Smooth muscle cell of the umbilical artery (primary cell): ENCODE measurements around the gene FGFBP3. TPM values are rescaled to one million over a fixed set of nuclear protein-coding genes. Genes with fewer than 3 reads are reported as not detected.

Experiments
- total RNA-seq: library from RNA; depleted of rRNA; stranded (reverse); fragments of >200 nt; gene quantifications from 2 replicates; pipeline ENCODE4 v1.2.3, GENCODE V29; 2014

Gene FGFBP3, protein sequence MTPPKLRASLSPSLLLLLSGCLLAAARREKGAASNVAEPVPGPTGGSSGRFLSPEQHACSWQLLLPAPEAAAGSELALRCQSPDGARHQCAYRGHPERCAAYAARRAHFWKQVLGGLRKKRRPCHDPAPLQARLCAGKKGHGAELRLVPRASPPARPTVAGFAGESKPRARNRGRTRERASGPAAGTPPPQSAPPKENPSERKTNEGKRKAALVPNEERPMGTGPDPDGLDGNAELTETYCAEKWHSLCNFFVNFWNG
- 0.59 and 0.74 TPM in 2 replicates for total RNA-seq

GRCh38 chr10:91909117-91909677 lies at the start of gene FGFBP3:
Gene FGFBP3, minus strand, starts transcription at chr10:91909486. Its CDS starts 517 bp downstream, at chr10:91908969.

GRCh38 chr10:91923371-91924211 lies 14.3 kb upstream of the FGFBP3 start, which contains the start of gene BTAF1:
Gene BTAF1, plus strand, starts transcription at chr10:91923770. Its CDS starts 307 bp downstream, at chr10:91924077.

Other genes starting within 250 kb of the FGFBP3 start
- 68.3 and 78.8 TPM in 2 replicates for gene TNKS2, start 111.1 kb downstream of the FGFBP3 start, total RNA-seq
- 63.2 and 70.9 TPM in 2 replicates for gene BTAF1, start 14.3 kb upstream of the FGFBP3 start, total RNA-seq